Measurements from ENCODE around the gene NOD1. TPM values are rescaled to one million over a fixed set of nuclear protein-coding genes. Genes with fewer than 3 reads are reported as not detected.

NOD1 gene
- total and polyA plus RNA-seq, 2 of the 13 experiments (the other 11 are each of a cell fraction or from before 2014, with no cell fraction given) = 1.7 to 2.9 TPM

DNA sequence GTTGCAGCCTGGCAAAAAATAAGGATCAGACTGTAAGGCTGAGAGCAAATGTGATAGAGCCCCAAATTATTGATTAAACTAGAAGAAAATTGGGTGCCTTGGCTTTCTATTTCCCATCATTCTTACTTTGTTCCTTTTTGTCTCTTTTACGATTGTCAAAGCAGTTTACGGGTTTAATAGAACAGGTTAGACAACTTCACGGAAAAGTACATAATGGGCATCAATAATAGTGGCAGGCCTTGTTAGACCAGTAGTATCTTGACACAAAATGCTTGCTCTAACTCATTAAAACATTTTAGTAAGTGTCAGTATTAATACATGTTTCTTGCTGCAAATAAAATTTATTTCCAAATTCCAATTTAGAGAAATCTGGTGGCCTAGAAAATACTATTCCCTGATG is 40.5 kb upstream of the NOD1 start:
- H3K4me1 ChIP-seq (ENCODE audit: insufficient read depth, low read length) = peaks cover 29% of the 10 kb centered on the region
- H3K36me3 ChIP-seq (replicated peaks in 1 of 2; ENCODE audit: control insufficient read depth in 1 of 2, insufficient read depth in 2 of 2, low read length in 2 of 2) = no peaks in the 10 kb centered on the region
- ChIA-PET POLR2A (no interaction called here), CTCF (ENCODE audit: low intra/inter-chr PET ratio, low total read pairs) (no interaction called here)
- no peak for ATAC-seq
- no peak for FAIRE-seq
- intact Hi-C loops (cut with micrococcal nuclease; ENCODE audit: unreplicated experiment) (no loop called here), in situ Hi-C loops (cut with HindIII; ENCODE audit: extremely low pct_ligation_motif_present, low pct_unique_long_range_greater_than_20kb) (no loop called here)
- BruUV-seq (replicated peaks) = no TSS peak
- TF ChIP-seq, protein P1, sequence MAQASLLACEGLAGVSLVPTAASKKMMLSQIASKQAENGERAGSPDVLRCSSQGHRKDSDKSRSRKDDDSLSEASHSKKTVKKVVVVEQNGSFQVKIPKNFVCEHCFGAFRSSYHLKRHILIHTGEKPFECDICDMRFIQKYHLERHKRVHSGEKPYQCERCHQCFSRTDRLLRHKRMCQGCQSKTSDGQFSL (CRISPR knock-in tag; IDR thresholded peaks at IDR 0.05) = no peak
- TF ChIP-seq SKI (IDR thresholded peaks at IDR 0.05; ENCODE audit: partially characterized antibody) = no peak
- TF ChIP-seq ZNF207 (IDR thresholded peaks at IDR 0.05; ENCODE audit: borderline replicate concordance) = no peak
- TF ChIP-seq FOXK1 (CRISPR knock-in tag; IDR thresholded peaks at IDR 0.05; ENCODE audit: borderline replicate concordance, low read depth) = no peak
- H3K27me3 ChIP-seq (ENCODE audit: control insufficient read depth in 1 of 2, insufficient read depth in 2 of 2, low read length in 2 of 2) = no peaks in the 10 kb centered on the region
- no peak for DNase-seq (ENCODE audit: low spot score)
- no peaks in the 10 kb centered on the region for H3K9me3 ChIP-seq (ENCODE audit: low read length)
- H3K4me3 ChIP-seq (replicated peaks in 1 of 3; ENCODE audit: insufficient read depth in 1 of 3, low read depth in 2 of 3, low read length in 3 of 3) = no peak overlapping the region
- H3K4me2 ChIP-seq (ENCODE audit: low read depth, low read length) = no peak overlapping the region
- H3K79me2 ChIP-seq (ENCODE audit: insufficient read depth, low read length) = no peaks in the 10 kb centered on the region
- H2AFZ ChIP-seq (ENCODE audit: low read length) = no peak overlapping the region
- no peak overlapping the region for H3K9ac ChIP-seq (ENCODE audit: insufficient read depth, low read depth, low read length)
- 95% methylated on average over 3 of the region's 3 CpGs for WGBS (ENCODE audit: low lambda C conversion rate)
- H3K27ac ChIP-seq (ENCODE audit: extremely low read length, insufficient read depth, low read length) = no peak overlapping the region
- H4K20me1 ChIP-seq (ENCODE audit: insufficient read depth, low read length) = no peaks in the 10 kb centered on the region

DNA sequence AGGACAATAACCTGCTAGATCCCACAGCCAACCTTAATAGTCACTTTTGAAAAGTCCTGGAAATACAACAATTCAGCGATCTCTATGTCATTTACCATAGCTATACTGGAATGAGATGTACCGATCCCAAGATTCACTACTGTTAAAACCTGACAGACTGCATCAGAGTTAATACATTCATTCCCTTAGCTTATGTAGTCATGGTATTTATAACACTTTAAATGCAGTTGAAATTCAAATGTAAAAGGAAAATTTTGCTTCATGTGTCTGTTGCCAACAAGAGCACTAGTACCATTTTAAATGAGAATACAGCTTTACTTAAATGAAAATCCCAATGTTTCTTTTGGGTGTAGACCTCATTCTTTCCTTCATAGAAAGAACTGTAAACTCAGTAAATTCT is 37.2 kb upstream of the NOD1 start:
- no peaks in the 10 kb centered on the region for H4K20me1 ChIP-seq (ENCODE audit: insufficient read depth, low read length)
- no peak overlapping the region for H3K9ac ChIP-seq (ENCODE audit: insufficient read depth, low read depth, low read length)
- FAIRE-seq (no peak), DNase-seq (ENCODE audit: low spot score) (no peak), ATAC-seq (no peak)
- H3K9me3 ChIP-seq (ENCODE audit: low read length) = no peaks in the 10 kb centered on the region
- no peaks in the 10 kb centered on the region for H3K79me2 ChIP-seq (ENCODE audit: insufficient read depth, low read length)
- H3K4me1 ChIP-seq (ENCODE audit: insufficient read depth, low read length) = peaks cover 5% of the 10 kb centered on the region
- BruUV-seq (replicated peaks) = no TSS peak
- no peak overlapping the region for H3K4me3 ChIP-seq (replicated peaks in 1 of 3; ENCODE audit: insufficient read depth in 1 of 3, low read depth in 2 of 3, low read length in 3 of 3)
- CTCF ChIA-PET (ENCODE audit: low intra/inter-chr PET ratio, low total read pairs) = no interaction called here
- intact Hi-C loops (cut with micrococcal nuclease; ENCODE audit: unreplicated experiment) (no loop called here), in situ Hi-C loops (cut with HindIII; ENCODE audit: extremely low pct_ligation_motif_present, low pct_unique_long_range_greater_than_20kb) (no loop called here)
- POLR2A ChIA-PET = no interaction called here
- 91% methylated on average over 2 of the region's 2 CpGs for WGBS (ENCODE audit: low lambda C conversion rate)
- no peak overlapping the region for H3K27ac ChIP-seq (ENCODE audit: extremely low read length, insufficient read depth, low read length)
- no peak overlapping the region for H2AFZ ChIP-seq (ENCODE audit: low read length)
- H3K4me2 ChIP-seq (ENCODE audit: low read depth, low read length) = no peak overlapping the region
- H3K27me3 ChIP-seq (ENCODE audit: control insufficient read depth in 1 of 2, insufficient read depth in 2 of 2, low read length in 2 of 2) = no peaks in the 10 kb centered on the region
- H3K36me3 ChIP-seq (replicated peaks in 1 of 2; ENCODE audit: control insufficient read depth in 1 of 2, insufficient read depth in 2 of 2, low read length in 2 of 2) = no peaks in the 10 kb centered on the region
- TF ChIP-seq SOX6 (IDR thresholded peaks at IDR 0.05) = no peak
- no peak for TF ChIP-seq SOX6 (CRISPR knock-in tag; IDR thresholded peaks at IDR 0.05)
- TF ChIP-seq ZNF672 (CRISPR knock-in tag; IDR thresholded peaks at IDR 0.05) = no peak
- no peak for TF ChIP-seq YEATS2 (CRISPR knock-in tag; IDR thresholded peaks at IDR 0.05; ENCODE audit: borderline replicate concordance)
- TF ChIP-seq, protein P2, sequence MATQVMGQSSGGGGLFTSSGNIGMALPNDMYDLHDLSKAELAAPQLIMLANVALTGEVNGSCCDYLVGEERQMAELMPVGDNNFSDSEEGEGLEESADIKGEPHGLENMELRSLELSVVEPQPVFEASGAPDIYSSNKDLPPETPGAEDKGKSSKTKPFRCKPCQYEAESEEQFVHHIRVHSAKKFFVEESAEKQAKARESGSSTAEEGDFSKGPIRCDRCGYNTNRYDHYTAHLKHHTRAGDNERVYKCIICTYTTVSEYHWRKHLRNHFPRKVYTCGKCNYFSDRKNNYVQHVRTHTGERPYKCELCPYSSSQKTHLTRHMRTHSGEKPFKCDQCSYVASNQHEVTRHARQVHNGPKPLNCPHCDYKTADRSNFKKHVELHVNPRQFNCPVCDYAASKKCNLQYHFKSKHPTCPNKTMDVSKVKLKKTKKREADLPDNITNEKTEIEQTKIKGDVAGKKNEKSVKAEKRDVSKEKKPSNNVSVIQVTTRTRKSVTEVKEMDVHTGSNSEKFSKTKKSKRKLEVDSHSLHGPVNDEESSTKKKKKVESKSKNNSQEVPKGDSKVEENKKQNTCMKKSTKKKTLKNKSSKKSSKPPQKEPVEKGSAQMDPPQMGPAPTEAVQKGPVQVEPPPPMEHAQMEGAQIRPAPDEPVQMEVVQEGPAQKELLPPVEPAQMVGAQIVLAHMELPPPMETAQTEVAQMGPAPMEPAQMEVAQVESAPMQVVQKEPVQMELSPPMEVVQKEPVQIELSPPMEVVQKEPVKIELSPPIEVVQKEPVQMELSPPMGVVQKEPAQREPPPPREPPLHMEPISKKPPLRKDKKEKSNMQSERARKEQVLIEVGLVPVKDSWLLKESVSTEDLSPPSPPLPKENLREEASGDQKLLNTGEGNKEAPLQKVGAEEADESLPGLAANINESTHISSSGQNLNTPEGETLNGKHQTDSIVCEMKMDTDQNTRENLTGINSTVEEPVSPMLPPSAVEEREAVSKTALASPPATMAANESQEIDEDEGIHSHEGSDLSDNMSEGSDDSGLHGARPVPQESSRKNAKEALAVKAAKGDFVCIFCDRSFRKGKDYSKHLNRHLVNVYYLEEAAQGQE (IDR thresholded peaks at IDR 0.05; ENCODE audit: borderline replicate concordance in 1 of 2, low read depth in 1 of 2, low read length in 2 of 2) = no peak
- no peak for TF ChIP-seq JUND (CRISPR knock-in tag; IDR thresholded peaks at IDR 0.05)
- TF ChIP-seq, protein P3, sequence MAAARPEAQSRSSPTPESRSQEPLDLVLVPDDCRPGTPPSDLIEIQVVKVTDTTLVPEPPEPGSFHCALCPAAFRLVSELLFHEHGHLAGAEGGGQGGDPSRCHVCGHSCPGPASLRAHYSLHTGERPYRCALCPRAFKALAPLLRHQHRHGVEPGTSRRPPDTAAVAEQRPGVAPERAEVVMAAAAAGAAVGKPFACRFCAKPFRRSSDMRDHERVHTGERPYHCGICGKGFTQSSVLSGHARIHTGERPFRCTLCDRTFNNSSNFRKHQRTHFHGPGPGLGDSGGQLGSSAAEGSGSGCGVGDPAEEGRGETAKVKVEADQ (CRISPR knock-in tag; IDR thresholded peaks at IDR 0.05; ENCODE audit: borderline replicate concordance) = no peak
- TF ChIP-seq ZNF441 (CRISPR knock-in tag; IDR thresholded peaks at IDR 0.05; ENCODE audit: borderline replicate concordance) = no peak
- no peak for TF ChIP-seq KDM5B (CRISPR knock-in tag; IDR thresholded peaks at IDR 0.05; ENCODE audit: borderline replicate concordance)
- TF ChIP-seq TBX3 (IDR thresholded peaks at IDR 0.05; ENCODE audit: borderline replicate concordance) = no peak
- TF ChIP-seq KAT8 (CRISPR knock-in tag; IDR thresholded peaks at IDR 0.05) = no peak
- TF ChIP-seq ZNF879 (CRISPR knock-in tag; IDR thresholded peaks at IDR 0.05) = no peak

All from HepG2 (cell line).